Keratinocyte (primary cell): Measurements from ENCODE around the gene STX8. TPM values are rescaled to one million over a fixed set of nuclear protein-coding genes. Genes with fewer than 3 reads are reported as not detected.

Source experiments
- DNase-seq: peaks from one replicate; pipeline ENCODE4 v3.0.0-alpha.2; 2011; ENCODE audit warnings: low read depth, missing footprints, low spot score
- FAIRE-seq: peaks from 2 replicates; lab custom pipeline; 2011; peaks lifted over from hg19 to GRCh38; lab: Jason Lieb, UNC
- H2AFZ ChIP-seq: 2 replicates; pipeline ENCODE4 v1.6.0; 2012; ENCODE audit warnings: low read length, control low read depth, inconsistent platforms; ENCODE audit not compliant: control insufficient read depth
- H3K27ac ChIP-seq: 2 replicates; pipeline ENCODE4 v1.5.1; 2011; ENCODE audit warnings: low read length; ENCODE audit not compliant: control insufficient read depth, insufficient read depth
- H3K27me3 ChIP-seq: 3 replicates; pipeline ENCODE4 v1.6.0; 2011; ENCODE audit warnings: low read length; ENCODE audit not compliant: control insufficient read depth, insufficient read depth; ENCODE audit errors: extremely low read depth
- H3K36me3 ChIP-seq, 2 experiments: 2 replicates in 1 of 2; 3 replicates in 1 of 2; pipeline ENCODE4 v1.5.1; 2011; ENCODE audit warnings: low read length in 2 of 2, mild to moderate bottlenecking in 1 of 2; ENCODE audit not compliant: control insufficient read depth in 2 of 2, insufficient read depth in 2 of 2; ENCODE audit errors: extremely low read depth in 1 of 2
- H3K4me1 ChIP-seq: 3 replicates; pipeline ENCODE4 v1.5.1; 2011; ENCODE audit warnings: low read length; ENCODE audit not compliant: control insufficient read depth, insufficient read depth; ENCODE audit errors: extremely low read depth
- H3K4me2 ChIP-seq: 3 replicates; pipeline ENCODE4 v1.6.0; 2011; ENCODE audit warnings: low read depth, low read length; ENCODE audit not compliant: control insufficient read depth, insufficient read depth; ENCODE audit errors: extremely low read depth
- H3K4me3 ChIP-seq, 3 experiments: fragments of 200-600 bp in 1 of 3; sonication (generic) in 1 of 3; 2 replicates in 2 of 3; 3 replicates in 1 of 3; pipeline ENCODE4 v1.5.1; 2011 to 2016; ENCODE audit warnings: low read length in 3 of 3, mild to moderate bottlenecking in 3 of 3, control low read depth in 2 of 3, inconsistent platforms in 1 of 3, low read depth in 1 of 3, mixed read lengths in 1 of 3, mixed run types in 1 of 3, moderate library complexity in 1 of 3; ENCODE audit not compliant: control insufficient read depth in 2 of 3, insufficient read depth in 2 of 3; ENCODE audit errors: extremely low read depth in 1 of 3
- H3K79me2 ChIP-seq: 2 replicates; pipeline ENCODE4 v1.6.0; 2012; ENCODE audit warnings: low read length; ENCODE audit not compliant: control insufficient read depth, insufficient read depth
- H3K9ac ChIP-seq: 3 replicates; pipeline ENCODE4 v1.6.0; 2011; ENCODE audit warnings: low read length; ENCODE audit not compliant: control insufficient read depth, insufficient read depth; ENCODE audit errors: extremely low read depth
- H3K9me1 ChIP-seq: 3 replicates; pipeline ENCODE4 v1.6.0; 2011; ENCODE audit warnings: low read length; ENCODE audit not compliant: control insufficient read depth, insufficient read depth; ENCODE audit errors: extremely low read depth
- H3K9me3 ChIP-seq: 2 replicates; pipeline ENCODE4 v1.5.1; 2012; ENCODE audit warnings: low read depth, low read length; ENCODE audit not compliant: control insufficient read depth
- H4K20me1 ChIP-seq: 3 replicates; pipeline ENCODE4 v1.6.0; 2011; ENCODE audit warnings: low read length; ENCODE audit not compliant: control insufficient read depth, insufficient read depth; ENCODE audit errors: extremely low read depth
- CTCF ChIP-seq, 3 experiments: IDR thresholded peaks in 1 of 3; conservative IDR thresholded peaks in 1 of 3; optimal IDR thresholded peaks in 1 of 3; 2 replicates in 2 of 3; 3 replicates in 1 of 3; pipeline versions ENCODE3 to v1.5.1; 2011; ENCODE audit warnings: low read length in 3 of 3, mild to moderate bottlenecking in 3 of 3, moderate library complexity in 2 of 3, control low read depth in 1 of 3, inconsistent platforms in 1 of 3; ENCODE audit not compliant: insufficient read depth in 2 of 3; ENCODE audit errors: extremely low read depth in 1 of 3
- EZH2 ChIP-seq: IDR thresholded peaks from one replicate; pipeline ENCODE4 v1.6.1; 2012; ENCODE audit warnings: inconsistent platforms, mild to moderate bottlenecking, low read length, moderate library complexity
- dilution Hi-C: fragments of 300-500 bp; cut with MboI; formaldehyde crosslinking; loops from one replicate; pipeline ENCODE4 v1.7.0; 2020; ENCODE audit warnings: low sequenced_read_pairs; ENCODE audit not compliant: extremely low pct_ligation_motif_present
- polyA plus RNA-seq, 5 experiments: library from polyadenylated mRNA; depleted of rRNA in 3 of 5; stranded (reverse) in 3 of 5; stranded (forward) in 1 of 5; unstranded in 1 of 5; fragments of >200 nt; gene quantifications; 1 replicate in 1 of 5; 2 replicates in 3 of 5; 3 replicates in 1 of 5; pipeline versions ENCODE4 v1.2.1 to v1.2.3, GENCODE V29; 2011 to 2012; ENCODE audit warnings: missing spikeins in 2 of 5, low read depth in 1 of 5, low replicate concordance in 1 of 5

STX8 gene
- polyA plus RNA-seq, 1 donor (not counting 4 experiments of a cell fraction or from before 2014, with no cell fraction given): 90.3 TPM

GRCh38 chr17:9322326-9322725 is 253.3 kb downstream of the STX8 start:
- Histone ChIP-seq H3K27me3 (no peaks in the 10 kb centered on the region), H3K79me2 (no peaks in the 10 kb centered on the region), H2AFZ (no peak overlapping the region), H3K36me3 (no peaks in the 10 kb centered on the region), H3K4me2 (no peak overlapping the region), H3K4me3 (no peak overlapping the region), H3K9ac (no peak overlapping the region), H3K4me1 (no peaks in the 10 kb centered on the region), H3K9me1 (no peaks in the 10 kb centered on the region), H3K27ac (no peak overlapping the region), H4K20me1 (no peaks in the 10 kb centered on the region), H3K9me3 (no peaks in the 10 kb centered on the region)
- no peak for FAIRE-seq
- dilution Hi-C loops: no loop called here
- no peak for DNase-seq
- no peak for TF ChIP-seq CTCF (optimal IDR thresholded peaks at IDR 0.05 in 1 of 3, IDR thresholded peaks at IDR 0.05 in 1 of 3, conservative IDR thresholded peaks at IDR 0.05 in 1 of 3; ENCODE audit: extremely low read depth in 1 of 3, insufficient read depth in 2 of 3, low read length in 3 of 3)
- TF ChIP-seq EZH2: no peak

GRCh38 chr17:9321890-9322289 is 253.7 kb downstream of the STX8 start:
- no peak for FAIRE-seq
- Histone ChIP-seq H2AFZ (no peak overlapping the region), H3K4me1 (no peaks in the 10 kb centered on the region), H3K9me1 (no peaks in the 10 kb centered on the region), H3K36me3 (no peaks in the 10 kb centered on the region), H3K4me3 (no peak overlapping the region), H3K27ac (no peak overlapping the region), H3K4me2 (no peak overlapping the region), H3K9me3 (no peaks in the 10 kb centered on the region), H3K9ac (no peak overlapping the region), H3K27me3 (no peaks in the 10 kb centered on the region), H4K20me1 (no peaks in the 10 kb centered on the region), H3K79me2 (no peaks in the 10 kb centered on the region)
- no peak for TF ChIP-seq CTCF (optimal IDR thresholded peaks at IDR 0.05 in 1 of 3, IDR thresholded peaks at IDR 0.05 in 1 of 3, conservative IDR thresholded peaks at IDR 0.05 in 1 of 3; ENCODE audit: extremely low read depth in 1 of 3, insufficient read depth in 2 of 3, low read length in 3 of 3)
- TF ChIP-seq EZH2: no peak
- dilution Hi-C loops: no loop called here
- DNase-seq: no peak
